Activated CD4-positive, CD25-positive, alpha-beta regulatory T cell treated with anti-CD3 and anti-CD28 coated beads, Interleukin-2, amount 50 U/mL, for 72 hours (primary cell): ENCODE results near the gene PPP3CA.
"Not testable (repeated sequence)": the region's sequence is repeated elsewhere in the genome, so short reads cannot be mapped to it uniquely, and the experiment has no call there.

Source experiments
- DNase-seq: peaks from one replicate; pipeline ENCODE4 v3.0.0; 2021

PPP3CA gene

DNA sequence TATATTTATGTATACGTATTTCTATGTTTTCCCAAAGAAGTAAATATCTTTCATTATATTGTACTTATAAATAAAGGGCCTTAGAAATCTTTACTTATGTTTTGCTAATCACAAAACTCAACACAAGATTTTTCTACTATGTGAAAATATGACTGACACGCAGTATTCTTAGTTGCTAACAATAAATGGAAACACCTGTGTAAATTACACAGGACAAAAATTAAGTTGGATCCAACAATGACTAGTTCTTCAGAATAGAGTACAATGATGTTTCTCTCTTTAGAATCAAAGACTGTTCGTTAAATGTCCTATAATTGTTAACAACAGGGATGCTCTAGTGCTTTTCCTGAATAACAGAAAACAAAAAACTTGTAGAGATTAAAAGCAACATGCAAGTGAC is 96.1 kb downstream of the PPP3CA start:
- DNase-seq = no peak

DNA sequence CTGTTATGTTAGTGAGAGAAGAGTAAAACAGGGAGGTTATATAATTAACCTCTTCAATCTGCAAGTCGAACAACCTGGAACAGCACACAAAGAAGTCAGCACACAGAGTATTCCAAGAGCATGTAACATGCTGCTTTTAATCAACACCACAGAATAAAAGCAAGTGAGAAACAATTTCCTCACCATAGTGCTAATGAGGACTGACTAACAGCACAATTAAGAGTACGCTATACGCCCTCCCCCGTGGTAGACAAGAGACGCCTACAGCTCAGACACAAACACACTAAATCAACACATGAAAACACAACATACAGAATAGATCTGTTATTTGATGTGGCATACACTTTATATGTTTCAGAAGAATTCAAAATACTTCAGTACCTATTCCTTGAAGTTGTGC is 103.0 kb downstream of the PPP3CA start:
- DNase-seq = no peak

DNA sequence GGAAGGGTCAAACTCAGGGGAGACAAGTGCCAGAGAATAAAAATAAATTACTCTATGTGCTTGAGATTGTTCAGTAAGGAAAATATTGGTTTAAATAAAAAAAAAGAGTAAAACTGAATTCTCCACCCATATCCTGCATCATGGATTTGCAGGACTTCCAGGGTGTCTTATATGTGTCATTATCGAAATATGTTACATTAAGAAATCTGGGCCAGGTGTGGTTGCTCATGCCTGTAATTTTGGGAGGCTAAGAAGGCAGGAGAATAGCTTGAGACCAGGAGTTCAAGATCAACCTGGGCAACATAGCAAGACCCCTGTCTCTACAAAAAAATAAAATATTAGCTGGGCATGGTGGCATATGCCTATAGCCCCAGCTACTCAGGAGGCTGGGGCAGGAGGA is 104.9 kb downstream of the PPP3CA start:
- no peak for DNase-seq

DNA sequence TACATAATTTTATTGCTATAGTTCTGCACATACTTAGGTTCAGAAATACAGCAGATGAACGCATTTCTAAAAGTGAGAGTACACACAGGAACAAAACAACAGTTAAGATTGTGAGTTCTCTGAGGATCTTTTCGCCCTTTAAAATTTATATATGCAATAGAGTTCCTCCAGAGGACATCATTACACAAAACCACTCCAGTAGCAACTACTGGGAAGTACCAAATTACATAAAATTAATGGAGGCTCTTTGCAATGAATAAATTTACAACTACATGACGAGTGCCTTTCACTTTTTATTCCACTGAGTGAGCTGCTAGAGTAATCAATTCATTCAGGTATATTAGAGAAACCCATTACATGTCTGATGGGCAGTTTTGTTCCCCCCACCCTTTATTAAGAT is 107.2 kb downstream of the PPP3CA start:
- DNase-seq = no peak

DNA sequence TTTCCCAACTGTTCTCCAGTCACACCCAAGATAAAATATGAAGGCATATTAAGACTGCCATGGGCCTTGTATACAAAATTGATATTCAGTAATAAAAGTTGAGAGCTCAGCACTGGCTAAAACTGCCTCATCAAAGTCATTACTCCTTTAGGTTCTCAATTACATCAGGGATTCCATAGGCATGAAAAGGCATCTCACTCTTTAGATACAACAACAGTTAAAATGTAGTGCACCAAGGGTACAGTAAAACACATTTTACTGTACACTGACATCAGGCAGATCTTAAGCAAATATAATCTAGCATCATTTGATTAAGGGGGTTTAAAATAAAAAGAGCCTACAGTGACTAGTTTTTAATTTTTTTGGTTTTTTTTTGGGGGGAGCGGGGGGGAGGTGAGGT is 107.7 kb downstream of the PPP3CA start:
- no peak for DNase-seq

DNA sequence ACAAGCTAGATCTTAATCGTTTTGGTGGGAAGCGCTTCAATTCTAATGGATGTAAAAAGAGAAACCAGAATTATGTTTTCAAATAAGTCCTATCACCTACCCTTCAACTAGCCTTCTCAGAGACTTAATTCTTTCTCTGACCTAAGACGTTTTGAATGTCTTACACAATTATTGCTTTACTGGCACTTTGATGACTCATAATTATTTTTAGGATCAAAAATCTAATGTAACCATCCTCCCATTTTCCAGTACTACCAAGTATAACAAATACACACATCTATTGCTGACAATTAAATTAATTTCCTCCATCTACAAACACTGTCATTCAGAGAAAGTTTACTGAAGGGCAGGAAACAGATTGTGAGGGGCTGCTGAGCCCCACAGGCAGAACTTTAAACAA is 108.6 kb downstream of the PPP3CA start:
- DNase-seq = no peak

DNA sequence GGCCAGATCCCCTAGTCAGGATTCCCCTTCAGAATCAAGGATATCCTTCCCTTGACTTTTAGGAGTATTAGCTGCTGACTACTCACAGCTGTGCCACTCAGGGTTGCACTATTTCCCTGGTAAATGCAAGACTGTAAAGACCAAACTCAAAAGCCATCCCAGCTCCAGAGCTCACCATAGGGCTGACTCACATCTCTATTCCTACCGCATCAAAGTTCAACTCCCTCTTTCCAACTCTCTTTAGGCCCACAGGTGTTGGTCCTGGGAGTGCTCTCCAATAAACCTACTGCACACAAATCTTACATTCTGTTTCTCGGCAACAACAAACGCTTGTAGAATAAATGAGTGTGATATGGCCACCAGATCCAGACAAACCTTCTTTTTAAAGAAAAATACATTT is 109.6 kb downstream of the PPP3CA start:
- DNase-seq = no peak

DNA sequence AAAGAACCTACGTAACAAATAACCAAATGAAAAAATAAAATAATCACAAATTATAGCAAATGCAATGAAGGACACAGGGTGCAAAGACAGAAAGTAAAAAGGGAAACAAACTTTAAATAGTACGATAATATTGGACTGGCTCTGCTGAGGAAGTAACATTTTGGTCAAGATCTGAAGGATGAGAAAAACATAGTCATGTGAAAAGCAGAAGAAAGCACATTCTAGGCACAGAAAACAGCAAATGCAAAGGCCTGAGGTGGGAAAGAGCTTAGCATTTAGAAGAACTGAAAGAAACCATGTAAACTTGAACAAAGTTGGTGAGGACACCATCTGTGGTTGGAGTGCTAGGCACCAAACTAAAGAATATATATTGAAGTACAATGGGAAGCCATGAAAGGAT is 111.2 kb downstream of the PPP3CA start:
- no peak for DNase-seq

DNA sequence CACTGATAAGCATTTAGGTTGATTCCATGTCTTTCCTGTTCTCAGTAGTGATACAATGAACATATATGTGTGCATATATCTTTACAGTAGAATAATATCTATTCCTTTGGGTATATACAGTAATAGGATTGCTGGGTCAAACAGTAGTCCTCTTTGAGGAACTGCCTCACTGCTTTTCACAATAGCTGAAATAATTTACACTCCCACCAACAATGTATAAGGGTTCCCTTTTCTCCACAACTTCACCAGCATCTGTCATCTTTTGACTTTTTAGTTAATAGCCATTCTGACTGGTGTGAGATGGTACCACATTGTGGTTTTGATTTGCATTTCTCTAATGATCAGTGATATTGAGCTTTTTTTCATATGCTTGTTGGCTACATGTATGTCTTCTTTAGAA is 113.2 kb downstream of the PPP3CA start:
- DNase-seq = not testable (repeated sequence)

DNA sequence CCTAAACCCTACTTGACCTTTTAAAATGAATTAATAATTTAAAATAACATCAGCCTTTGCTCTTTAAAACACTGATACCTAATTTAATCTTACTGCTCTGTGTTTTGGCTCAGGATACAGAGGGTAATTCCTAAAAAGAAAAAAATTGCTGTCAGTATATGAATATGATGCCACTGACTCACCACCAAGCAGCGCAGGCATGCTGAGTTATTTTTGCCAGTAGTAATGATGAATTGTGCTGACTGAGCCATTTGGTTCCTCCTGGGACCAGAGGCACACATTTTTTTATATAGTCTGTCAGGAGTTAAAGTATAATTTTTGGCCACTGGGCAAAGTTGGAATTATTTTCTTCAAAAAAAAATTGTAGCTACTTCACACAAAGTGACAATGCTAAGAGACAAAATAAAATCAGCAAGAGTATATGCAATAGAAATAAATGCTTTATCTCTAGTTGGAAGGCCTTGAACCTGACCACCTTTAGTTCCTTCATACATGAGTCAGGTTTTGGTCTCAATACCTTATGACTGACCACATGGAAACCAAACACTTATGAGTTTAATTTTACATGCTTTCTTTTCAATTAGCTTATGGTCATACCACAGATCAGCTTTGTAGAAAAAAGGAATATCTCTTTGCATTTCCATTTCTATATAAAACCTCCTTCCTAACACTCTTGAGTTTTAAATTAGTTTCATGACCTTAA is 115.1 kb downstream of the PPP3CA start:
- no peak for DNase-seq

DNA sequence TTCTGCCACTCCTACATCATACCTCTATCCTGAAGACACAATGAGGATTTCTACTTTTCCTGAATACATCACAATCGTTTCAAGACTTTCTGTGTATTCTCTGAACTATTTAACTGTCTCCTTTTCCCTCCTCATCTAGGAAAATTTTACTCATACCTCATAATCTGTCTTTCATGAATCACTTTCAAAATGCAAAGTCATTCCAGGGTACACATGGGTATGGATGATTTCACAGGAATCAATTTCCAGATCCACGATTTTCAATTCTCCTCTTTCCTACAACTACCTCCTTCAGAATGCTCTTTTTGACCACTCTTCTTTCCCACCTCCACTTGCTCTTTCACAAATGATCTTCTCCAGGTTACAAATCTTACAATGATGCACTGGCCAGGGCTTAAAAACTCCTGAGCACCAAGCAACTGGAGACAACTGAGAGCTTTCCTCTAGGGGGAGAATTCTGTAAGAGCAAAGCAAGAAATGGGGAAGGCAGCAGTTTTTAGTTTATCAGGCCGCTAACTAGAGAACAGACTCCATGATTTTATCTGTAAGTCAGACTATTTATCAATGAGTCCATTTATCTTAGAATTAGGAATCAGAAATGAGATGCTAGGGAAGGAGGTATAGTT is 116.4 kb downstream of the PPP3CA start:
- DNase-seq = no peak

DNA sequence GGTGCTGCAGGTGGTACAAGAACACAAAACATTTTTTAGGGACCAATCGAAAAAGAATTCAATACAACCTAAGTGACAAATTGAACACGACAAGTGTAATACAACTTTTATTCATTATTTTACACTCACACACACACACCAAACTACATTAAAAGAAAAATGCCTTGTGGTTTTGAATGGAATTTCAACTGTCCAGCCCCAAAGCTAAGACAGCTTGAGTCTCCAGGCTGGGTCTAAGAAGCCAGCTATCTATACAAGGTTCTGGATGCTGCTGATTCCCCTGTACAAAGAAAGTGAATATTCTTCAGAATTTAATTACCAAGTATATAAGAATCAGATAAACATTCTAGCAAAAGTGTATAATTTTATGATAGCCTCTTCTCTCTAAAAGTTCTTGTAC is 118.2 kb downstream of the PPP3CA start:
- no peak for DNase-seq

DNA sequence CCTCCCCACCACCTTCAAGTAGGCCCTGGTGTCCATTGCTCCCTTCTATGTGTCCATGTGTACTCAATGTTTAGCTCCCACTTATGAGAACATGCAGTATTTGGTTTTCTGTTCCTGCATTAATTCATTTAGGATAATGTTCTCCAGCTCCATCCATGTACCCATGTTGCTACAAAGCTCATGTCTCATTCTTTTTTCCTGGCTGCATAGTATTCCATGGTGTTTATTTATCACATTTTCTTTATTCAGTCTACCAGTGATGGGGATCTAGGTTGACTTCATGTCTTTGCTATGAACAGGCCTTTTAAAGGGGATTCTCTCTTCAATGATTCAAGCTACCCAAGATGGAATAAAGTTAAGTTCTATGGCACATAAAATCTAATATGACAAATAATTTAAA is 119.6 kb downstream of the PPP3CA start:
- DNase-seq = no peak

DNA sequence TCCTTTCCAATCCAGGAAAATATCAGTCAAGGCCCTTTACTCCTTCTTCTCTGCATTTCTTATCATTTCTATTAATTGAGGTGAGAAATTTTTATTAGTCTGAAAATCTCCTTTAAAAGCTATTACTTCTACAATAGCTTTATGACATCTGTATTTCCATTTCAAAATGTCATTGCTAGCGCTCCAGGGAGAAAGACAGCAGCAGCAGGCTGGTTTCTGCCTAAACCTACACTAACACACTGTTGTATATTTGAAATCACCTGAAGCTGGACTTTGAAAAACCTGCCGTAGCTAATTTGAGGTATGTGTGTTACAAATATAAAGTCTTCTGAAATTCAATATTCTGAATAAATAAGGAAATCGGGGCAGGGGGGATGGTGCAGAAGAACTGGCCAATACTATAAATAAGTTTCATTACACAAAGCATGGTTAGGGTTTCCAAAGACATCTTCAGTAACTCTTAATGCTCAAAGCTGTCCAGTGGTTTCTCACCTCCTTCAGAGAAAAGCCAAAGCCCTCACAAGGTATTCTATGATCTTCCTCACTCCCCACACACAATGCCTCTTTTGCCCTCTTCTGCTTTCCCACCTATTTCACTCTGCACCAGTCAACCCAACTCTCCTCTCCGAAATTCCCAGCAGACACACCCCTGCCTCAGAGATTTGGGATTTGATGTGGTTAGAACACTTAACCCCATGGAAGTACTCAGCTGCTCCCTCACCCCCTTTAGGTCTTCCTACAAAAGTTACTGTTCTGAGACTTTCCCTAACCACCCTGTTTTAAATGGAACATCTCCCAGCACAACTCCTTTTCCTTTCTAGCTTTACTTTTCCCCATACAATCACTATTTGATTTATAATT is 122.7 kb downstream of the PPP3CA start:
- no peak for DNase-seq

DNA sequence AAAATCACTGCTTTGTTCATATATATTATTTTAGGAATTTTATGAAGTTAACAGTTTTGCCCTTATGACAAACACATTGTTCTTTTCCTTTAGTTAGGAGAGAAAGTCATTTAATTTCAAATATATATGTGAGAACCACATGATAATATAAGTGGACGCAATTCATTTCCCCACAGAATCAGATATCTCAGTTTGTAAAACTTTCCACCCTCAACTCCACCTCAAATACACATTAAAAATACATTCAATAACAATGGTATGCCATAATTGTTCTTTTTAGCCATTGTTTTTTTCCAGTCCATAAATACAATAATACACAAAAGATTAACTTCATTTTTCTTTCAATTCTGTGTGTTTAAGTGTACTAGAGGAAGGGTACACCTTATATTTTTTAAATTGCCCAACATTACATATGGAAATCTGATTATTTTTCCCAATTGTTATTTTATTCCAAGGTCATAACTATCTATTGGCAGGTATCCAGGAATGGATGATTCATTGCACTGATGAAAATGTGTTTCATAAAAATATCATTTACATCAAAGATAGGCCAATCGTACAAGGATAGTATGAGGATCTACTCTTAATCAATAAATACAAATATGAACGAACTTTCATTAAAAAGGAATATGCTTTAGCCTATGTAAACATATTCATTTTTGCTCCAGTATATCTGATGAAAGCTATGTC is 125.0 kb downstream of the PPP3CA start:
- DNase-seq = no peak

DNA sequence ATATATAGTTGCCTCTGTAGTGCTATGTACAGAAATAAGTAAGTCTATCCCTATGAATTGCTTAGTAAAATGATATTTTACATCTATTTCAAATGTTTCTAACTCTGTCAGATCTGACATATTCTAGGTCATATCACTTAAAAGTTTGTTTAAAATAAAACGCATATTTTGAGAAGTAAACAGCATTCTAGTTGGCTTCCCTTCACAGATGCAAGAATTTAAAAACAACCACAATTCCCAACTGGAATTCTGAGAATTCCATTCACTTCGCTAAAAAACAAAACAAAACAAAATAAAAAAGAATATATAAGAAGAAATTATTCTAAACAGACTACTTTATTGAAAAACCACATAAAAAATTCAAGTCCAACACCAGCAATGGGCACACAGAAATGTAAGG is 126.0 kb downstream of the PPP3CA start:
- no peak for DNase-seq

DNA sequence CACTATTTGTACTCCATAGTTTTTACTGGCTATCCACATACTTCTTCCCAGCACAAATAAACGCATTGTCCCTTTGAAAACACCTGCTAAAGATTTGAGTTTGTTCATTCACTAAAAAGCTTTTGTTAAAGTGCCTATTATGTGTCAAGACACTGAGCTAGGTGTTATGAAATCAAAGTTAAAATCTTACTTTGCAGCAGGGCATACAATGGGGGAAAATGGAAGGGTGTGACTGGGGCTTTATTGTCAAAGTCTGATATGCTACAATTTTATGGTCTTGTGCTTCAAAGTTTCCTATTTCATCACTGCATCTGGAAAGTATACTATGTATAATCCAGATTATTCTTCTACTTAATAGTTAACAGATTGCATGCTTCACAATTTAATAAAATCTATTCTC is 128.4 kb downstream of the PPP3CA start:
- no peak for DNase-seq

DNA sequence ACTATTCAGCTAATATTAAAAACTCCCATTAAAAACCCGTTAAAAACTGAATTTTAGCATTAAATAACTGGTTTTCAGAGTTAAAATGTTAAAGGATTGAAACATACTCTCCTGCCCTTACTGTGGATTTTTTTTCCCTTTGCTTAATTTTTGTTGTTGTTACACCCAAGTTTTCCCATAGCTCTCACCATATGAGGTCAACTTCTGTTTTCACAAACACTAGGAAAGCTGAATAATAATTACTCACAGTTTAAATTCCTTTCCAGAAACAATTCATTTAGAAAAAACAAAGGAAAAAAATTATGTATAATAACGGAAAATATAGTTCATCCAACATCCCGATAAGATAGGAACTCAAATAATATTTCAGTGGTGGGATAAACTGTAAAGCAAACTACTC is 129.0 kb downstream of the PPP3CA start:
- DNase-seq = no peak

DNA sequence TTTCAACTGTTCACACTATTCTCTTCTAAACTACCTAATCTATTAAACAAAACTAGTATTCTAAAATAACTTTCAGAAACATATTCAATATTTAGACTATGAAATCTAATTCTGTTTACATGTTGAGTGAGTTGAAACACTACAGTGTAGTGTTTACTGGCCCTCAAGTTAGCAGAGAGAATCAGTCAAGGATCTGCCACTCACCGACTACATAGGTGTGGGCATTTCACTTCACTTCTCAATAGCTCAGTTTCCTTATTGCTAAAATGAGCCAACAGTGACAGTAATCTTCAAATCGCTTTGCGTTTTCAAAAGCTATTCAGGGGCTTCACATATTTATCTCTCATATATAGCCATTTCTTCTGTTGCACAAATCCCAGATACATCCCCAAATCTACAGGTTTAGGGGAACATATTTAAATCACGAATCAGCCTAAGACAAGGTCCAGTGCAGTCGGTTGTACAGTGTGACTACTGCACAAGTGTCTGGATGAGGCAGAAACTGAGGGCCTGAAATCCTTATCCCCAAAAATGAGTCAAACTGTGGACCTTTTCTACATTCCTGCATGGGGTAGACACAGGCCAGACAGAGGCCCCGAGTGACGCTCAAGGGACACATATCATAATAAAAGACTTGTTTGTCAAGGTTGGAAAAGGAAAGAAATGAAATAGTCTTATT is 129.8 kb downstream of the PPP3CA start:
- no peak for DNase-seq

DNA sequence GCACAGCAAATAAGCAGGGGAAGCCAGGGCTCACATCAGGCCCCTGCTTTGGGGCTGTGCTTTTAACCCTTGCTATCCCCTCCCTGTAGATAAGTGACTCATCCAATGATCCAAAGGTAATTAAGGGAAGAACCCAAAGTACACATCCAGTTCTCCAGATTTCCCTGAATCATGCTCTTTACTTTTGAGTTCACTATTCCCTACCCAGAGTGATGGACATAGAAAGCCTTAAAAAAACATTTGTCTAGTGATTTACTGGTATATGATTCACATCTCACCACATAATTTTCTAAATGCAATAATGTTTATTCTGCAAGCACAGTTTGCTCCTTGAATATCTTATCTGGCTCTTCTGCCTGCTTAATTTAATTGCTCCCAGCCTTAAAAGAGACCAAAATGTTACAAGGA is 136.2 kb downstream of the PPP3CA start:
- DNase-seq = no peak

DNA sequence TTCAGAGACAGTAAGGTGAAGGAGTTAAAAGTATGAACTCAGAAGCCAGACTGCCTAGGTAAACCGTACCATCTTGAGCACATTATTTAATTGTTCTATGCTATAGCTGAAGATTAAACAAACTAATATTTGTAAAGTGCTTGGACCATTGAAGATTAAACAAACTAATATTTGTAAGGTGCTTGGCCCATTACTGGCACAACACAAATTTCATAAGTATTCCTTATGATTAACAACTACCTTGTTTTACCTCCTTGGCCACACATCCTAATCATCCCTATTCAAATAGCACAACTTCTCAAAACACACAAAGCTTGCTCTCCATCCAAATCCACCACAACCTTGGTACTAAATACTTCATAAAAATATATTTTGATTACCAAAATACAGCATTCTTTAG is 137.0 kb downstream of the PPP3CA start:
- no peak for DNase-seq

DNA sequence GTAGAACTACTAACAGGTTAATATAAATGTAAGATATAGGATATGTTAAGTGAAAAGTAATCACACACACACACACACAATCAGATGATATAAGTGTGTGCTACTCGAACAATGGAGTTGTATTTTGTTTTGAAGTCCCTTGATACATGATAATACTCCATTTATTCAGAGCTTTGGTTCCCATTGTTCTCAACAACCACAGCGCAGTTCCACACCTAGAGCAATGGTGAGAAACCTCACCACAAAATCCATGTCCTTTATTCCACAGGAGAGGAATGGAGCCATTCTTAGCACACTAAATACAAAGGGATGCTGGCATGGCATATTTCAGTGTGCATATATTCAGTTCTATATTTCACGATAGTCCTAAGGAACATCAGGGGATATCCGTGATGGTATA is 139.2 kb downstream of the PPP3CA start:
- no peak for DNase-seq

DNA sequence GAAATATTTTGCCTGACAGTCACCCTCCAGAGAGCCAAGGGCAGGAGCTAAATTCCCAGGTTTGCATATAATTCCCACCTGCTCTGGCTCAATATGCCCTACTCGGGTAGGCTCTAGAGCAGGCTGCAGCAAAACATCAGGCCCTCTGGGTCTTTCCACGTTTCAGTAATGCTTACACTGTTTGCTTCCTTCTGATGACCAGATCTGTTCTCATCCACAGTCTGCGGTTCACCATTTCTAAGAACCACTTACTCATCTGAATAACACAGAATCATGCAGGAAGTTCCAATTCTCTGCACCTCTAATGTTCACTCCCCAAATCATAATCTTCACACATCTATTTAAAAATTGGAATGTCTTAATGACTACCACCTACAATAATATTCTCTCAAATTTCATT is 141.4 kb downstream of the PPP3CA start:
- DNase-seq = no peak
